Stomach (tissue), 9 donors: ENCODE results near the gene MCCD1. TPM values are rescaled to one million over a fixed set of nuclear protein-coding genes. Genes with fewer than 3 reads are reported as not detected.

Experiments used
- DNase-seq, 2 donors: peaks; one replicate each; pipeline versions ENCODE4 v3.0.0 to v3.0.0-alpha.2; 2013 to 2019
- H3K27ac ChIP-seq, 5 donors: fragments of 200-600 bp in 4 of 5; sonication (generic) in 4 of 5; one replicate each; pipeline ENCODE4 v1.5.1; 2013 to 2019; ENCODE audit warnings: mild to moderate bottlenecking in 1 of 5, moderate library complexity in 1 of 5
- H3K27me3 ChIP-seq, 3 donors: fragments of 200-600 bp; sonication (generic); one replicate each; pipeline ENCODE4 v1.5.1; 2017 to 2019; ENCODE audit warnings: mixed run types in 1 of 3
- H3K36me3 ChIP-seq, 4 donors: fragments of 200-600 bp; sonication (generic); 1 replicate in 3 of 4; 2 replicates in 1 of 4; pipeline ENCODE4 v1.5.1; 2016 to 2019
- H3K4me1 ChIP-seq, 4 donors: fragments of 200-600 bp; sonication (generic); one replicate each; pipeline ENCODE4 v1.5.1; 2016 to 2019
- H3K4me3 ChIP-seq, 4 donors: fragments of 200-600 bp; sonication (generic) in 3 of 4; one replicate each; pipeline ENCODE4 v1.5.1; 2016 to 2019; ENCODE audit warnings: mild to moderate bottlenecking in 1 of 4
- H3K9me3 ChIP-seq, 4 donors: fragments of 200-600 bp; sonication (generic); one replicate each; pipeline ENCODE4 v1.5.1; 2016 to 2019
- EP300 ChIP-seq: sonication (generic); formaldehyde crosslinking; IDR thresholded peaks from one replicate; pipeline ENCODE4 v1.6.1; 2017; ENCODE audit warnings: antibody characterized with exemption
- POLR2A ChIP-seq, 4 donors: fragments of 450-650 bp; IDR thresholded peaks; one replicate each; pipeline ENCODE4 v1.6.1; 2016; ENCODE audit warnings: antibody characterized with exemption in 4 of 4, control low read depth in 2 of 4, mild to moderate bottlenecking in 1 of 4, moderate library complexity in 1 of 4
- POLR2AphosphoS5 ChIP-seq, 3 donors: sonication (generic); formaldehyde crosslinking; IDR thresholded peaks; one replicate each; pipeline ENCODE4 v1.6.1; 2016; ENCODE audit warnings: antibody characterized with exemption in 3 of 3
- WGBS, 5 donors: extraction: QIAGEN DNeasy Blood & Tissue Kit in 3 of 5; methylation state at CpG; one replicate each; pipeline versions ENCODE4 v1.1.5 to v1.1.7; 2013 to 2018; 5-methylcytosine and 5-hydroxymethylcytosine counted together
- intact Hi-C: fragments of 100-400 bp; cut with DNase I; formaldehyde crosslinking; loops from one replicate; pipeline ENCODE4 v1.15.1; 2023; ENCODE audit warnings: low total_unique reads
- polyA plus RNA-seq, 3 donors: library from polyadenylated mRNA; stranded (reverse); fragments of 200-250 nt; gene quantifications; one replicate each; pipeline ENCODE4 v1.2.3, GENCODE V29; 2013
- total RNA-seq, 5 donors: library from RNA; depleted of rRNA; stranded (reverse); fragments of >200 nt; gene quantifications; one replicate each; pipeline versions ENCODE4 v1.1.0 to v1.2.3, GENCODE V29; 2014 to 2016
- TF ChIP-seq, protein P1 (sequence below), 7 experiments: fragments of 450-650 bp in 4 of 7; fragments of 200-600 bp in 3 of 7; sonication (generic) in 3 of 7; IDR thresholded peaks; one replicate each; pipeline ENCODE4 v1.5.1; 2016 to 2019; ENCODE audit warnings: antibody characterized with exemption in 7 of 7, control low read depth in 2 of 7, mild to moderate bottlenecking in 1 of 7
- donor health status: healthy with polysubstance abuse.
- donor health status: Bipolar disorder and iron deficiency.
- donor health status: healthy.

The MCCD1 gene
- total and polyA plus RNA-seq, 8 donors, result not detected

DNA sequence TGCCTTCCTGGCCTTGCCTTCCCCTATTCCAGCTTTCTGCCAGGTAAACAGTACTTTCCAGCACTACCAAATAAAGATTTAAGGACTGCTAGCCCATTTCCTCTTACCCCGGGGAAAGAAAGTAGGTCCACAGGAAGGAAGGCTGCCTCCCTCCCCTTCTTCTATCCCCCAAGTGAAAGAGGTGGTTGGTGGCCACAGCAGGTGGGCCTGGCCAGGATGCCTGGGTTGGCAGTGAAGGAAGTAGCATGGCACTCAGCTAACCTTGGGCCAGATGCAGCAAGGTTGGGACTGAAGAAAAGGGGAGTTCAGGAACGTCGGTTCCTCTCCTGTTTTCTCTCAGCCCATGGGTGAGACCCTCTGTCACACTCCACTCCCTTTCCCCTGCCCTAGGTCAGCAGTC is 27.5 kb downstream of the MCCD1 start:
- Histone ChIP-seq H3K27me3 (no peaks in the 10 kb centered on the region), H3K36me3 (peaks cover 24 to 83% (median 74%) of the 10 kb centered on the region in 4 donors), H3K9me3 (no peaks in the 10 kb centered on the region), H3K4me3 (no peak overlapping the region), H3K27ac (no peak overlapping the region), H3K4me1 (peaks cover 4 to 69% (median 30%) of the 10 kb centered on the region in 4 donors)
- DNase-seq, result no peak
- intact Hi-C loops, result no loop called here
- TF ChIP-seq POLR2A (IDR thresholded peaks at IDR 0.05) (no peak), EP300 (no peak), POLR2AphosphoS5 (IDR thresholded peaks at IDR 0.05) (no peak)
- TF ChIP-seq, protein P1, sequence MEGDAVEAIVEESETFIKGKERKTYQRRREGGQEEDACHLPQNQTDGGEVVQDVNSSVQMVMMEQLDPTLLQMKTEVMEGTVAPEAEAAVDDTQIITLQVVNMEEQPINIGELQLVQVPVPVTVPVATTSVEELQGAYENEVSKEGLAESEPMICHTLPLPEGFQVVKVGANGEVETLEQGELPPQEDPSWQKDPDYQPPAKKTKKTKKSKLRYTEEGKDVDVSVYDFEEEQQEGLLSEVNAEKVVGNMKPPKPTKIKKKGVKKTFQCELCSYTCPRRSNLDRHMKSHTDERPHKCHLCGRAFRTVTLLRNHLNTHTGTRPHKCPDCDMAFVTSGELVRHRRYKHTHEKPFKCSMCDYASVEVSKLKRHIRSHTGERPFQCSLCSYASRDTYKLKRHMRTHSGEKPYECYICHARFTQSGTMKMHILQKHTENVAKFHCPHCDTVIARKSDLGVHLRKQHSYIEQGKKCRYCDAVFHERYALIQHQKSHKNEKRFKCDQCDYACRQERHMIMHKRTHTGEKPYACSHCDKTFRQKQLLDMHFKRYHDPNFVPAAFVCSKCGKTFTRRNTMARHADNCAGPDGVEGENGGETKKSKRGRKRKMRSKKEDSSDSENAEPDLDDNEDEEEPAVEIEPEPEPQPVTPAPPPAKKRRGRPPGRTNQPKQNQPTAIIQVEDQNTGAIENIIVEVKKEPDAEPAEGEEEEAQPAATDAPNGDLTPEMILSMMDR (IDR thresholded peaks at IDR 0.05), result no peak
- WGBS, 5 donors, result 49 to 80% (median 69%) methylated on average over 3 of the region's 3 CpGs

DNA sequence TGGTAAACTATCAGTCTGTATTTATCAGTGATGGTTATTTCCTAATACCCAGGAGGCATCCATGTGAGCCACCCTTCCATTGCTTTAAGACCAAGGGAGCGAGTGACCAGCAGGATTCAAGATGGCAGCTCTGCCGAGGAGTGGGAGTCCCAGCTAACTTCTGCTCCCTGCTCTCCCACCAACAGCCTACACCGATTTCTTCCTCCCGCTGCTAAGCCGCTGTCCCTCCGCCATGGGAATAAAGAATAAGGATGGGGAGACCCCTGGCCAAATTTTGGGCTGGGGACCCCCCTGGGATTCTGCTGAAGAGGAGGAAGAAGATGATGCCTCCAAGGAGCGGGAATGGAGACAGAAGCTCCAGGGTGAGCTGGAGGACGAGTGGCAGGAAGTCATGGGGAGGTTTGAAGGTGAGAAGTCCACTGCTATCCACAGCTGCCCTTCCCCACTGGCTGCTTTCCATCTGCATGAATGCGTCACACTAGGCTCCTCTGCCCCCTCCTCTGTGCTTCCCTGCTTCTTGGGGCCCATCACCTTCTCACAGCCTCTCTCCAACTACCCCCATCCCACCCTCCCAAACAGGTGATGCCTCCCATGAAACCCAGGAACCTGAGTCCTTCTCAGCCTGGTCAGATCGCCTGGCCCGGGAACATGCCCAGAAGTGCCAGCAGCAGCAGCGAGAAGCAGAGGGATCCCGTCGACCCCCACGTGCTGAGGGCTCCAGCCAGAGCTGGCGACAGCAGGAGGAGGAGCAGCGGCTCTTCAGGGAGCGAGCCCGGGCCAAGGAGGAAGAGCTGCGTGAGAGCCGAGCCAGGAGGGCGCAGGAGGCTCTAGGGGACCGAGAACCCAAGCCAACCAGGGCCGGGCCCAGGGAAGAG is 28.9 kb downstream of the MCCD1 start:
- Histone ChIP-seq H3K4me3 (no peak overlapping the region), H3K9me3 (no peaks in the 10 kb centered on the region), H3K27me3 (no peaks in the 10 kb centered on the region), H3K36me3 (peaks cover 24 to 71% (median 65%) of the 10 kb centered on the region in 4 donors), H3K4me1 (peaks cover 4 to 64% (median 28%) of the 10 kb centered on the region in 4 donors), H3K27ac (peak overlapping the region in 4 of 5 donors; percentile 54 to 82 (median 70))
- 73 to 83% (median 81%) methylated on average over 24 of the region's 24 CpGs for WGBS, 5 donors
- no peak for DNase-seq
- intact Hi-C loops, result no loop called here
- no peak for TF ChIP-seq EP300
- TF ChIP-seq, protein P1 (IDR thresholded peaks at IDR 0.05), result no peak
- no peak for TF ChIP-seq POLR2A (IDR thresholded peaks at IDR 0.05)
- TF ChIP-seq POLR2AphosphoS5 (IDR thresholded peaks at IDR 0.05), result no peak

- Histone ChIP-seq H3K4me3 (peak overlapping the region in 1 of 4 donors; percentile 0), H3K4me1 (peaks cover 4 to 65% (median 28%) of the 10 kb centered on the region in 4 donors), H3K27me3 (no peaks in the 10 kb centered on the region), H3K9me3 (no peaks in the 10 kb centered on the region), H3K27ac (peak overlapping the region in 4 of 5 donors; percentile 54 to 82 (median 70)), H3K36me3 (peaks cover 24 to 67% (median 60%) of the 10 kb centered on the region in 4 donors)
- intact Hi-C loops, result no loop called here
- no peak for DNase-seq
- TF ChIP-seq EP300 (no peak), POLR2A (IDR thresholded peaks at IDR 0.05) (no peak), POLR2AphosphoS5 (IDR thresholded peaks at IDR 0.05) (no peak)
- 76 to 89% (median 83%) methylated on average over 7 to 8 of the region's 8 CpGs for WGBS, 5 donors
Observed at GRCh38 chr6:31558318-31558625, 29.5 kb downstream of the MCCD1 start.

GRCh38 chr6:31558631-31559500 is 30.1 kb downstream of the MCCD1 start:
- H3K9me3 ChIP-seq, result no peaks in the 10 kb centered on the region
- TF ChIP-seq POLR2A (IDR thresholded peaks at IDR 0.05) (no peak), POLR2AphosphoS5 (IDR thresholded peaks at IDR 0.05) (no peak), EP300 (no peak)
- TF ChIP-seq, protein P1 (IDR thresholded peaks at IDR 0.05), result no peak
- peak overlapping the region in 4 of 5 donors; percentile 54 to 82 (median 70) for H3K27ac ChIP-seq
- peak overlapping the region in 2 of 4 donors; percentile 0 to 1 for H3K4me3 ChIP-seq
- peaks cover 4 to 63% (median 28%) of the 10 kb centered on the region in 4 donors for H3K4me1 ChIP-seq
- H3K27me3 ChIP-seq, result no peaks in the 10 kb centered on the region
- intact Hi-C loops, result no loop called here
- H3K36me3 ChIP-seq, result peaks cover 24 to 61% (median 54%) of the 10 kb centered on the region in 4 donors
- WGBS, 5 donors, result 74 to 83% (median 80%) methylated on average over 10 to 14 of the region's 14 CpGs
- peak in 1 of 2 donors; percentile 52 for DNase-seq
